Muscle of back (tissue), 11 donors: ENCODE data around the gene EGFR. TPM values are rescaled to one million over a fixed set of nuclear protein-coding genes. Genes with fewer than 3 reads are reported as not detected.

Experiments used
- DNase-seq, 3 donors: peaks; one replicate each; pipeline versions ENCODE4 v3.0.0 to v3.0.0-alpha.2; 2013
- polyA plus RNA-seq, 10 donors: library from polyadenylated mRNA; unstranded; fragments of 120-200 nt; gene quantifications; one replicate each; pipeline ENCODE4 v1.2.1, GENCODE V29; 2013; ENCODE audit not compliant: insufficient read length in 10 of 10

Gene EGFR
- polyA plus RNA-seq, 10 donors, result 21.9 to 37.2 (median 25.8) TPM

GRCh38 chr7:55120501-55121198 lies 101.8 kb downstream of the EGFR start:
- no peak for DNase-seq

- DNase-seq, result no peak
Measured at GRCh38 chr7:55121249-55121648, 102.4 kb downstream of the EGFR start.

GRCh38 chr7:55122263-55122662 lies 103.4 kb downstream of the EGFR start:
- no peak for DNase-seq

GRCh38 chr7:55124989-55125875 lies 106.4 kb downstream of the EGFR start:
- DNase-seq, result no peak

GRCh38 chr7:55127135-55127551 lies 108.3 kb downstream of the EGFR start:
- DNase-seq, result peak in 1 of 3 donors; percentile 43

GRCh38 chr7:55127622-55128081 lies 108.8 kb downstream of the EGFR start:
- peak in 1 of 3 donors; percentile 73 for DNase-seq

GRCh38 chr7:55128693-55129394 lies 110.0 kb downstream of the EGFR start:
- DNase-seq, result peak; percentile 62 to 80 (median 75)

GRCh38 chr7:55129541-55130394 lies 111.0 kb downstream of the EGFR start:
- DNase-seq, result peak in 2 of 3 donors; percentile 53 to 65

- DNase-seq, result peak; percentile 34 to 77 (median 48)
Measured at GRCh38 chr7:55130395-55131141, 111.8 kb downstream of the EGFR start.

GRCh38 chr7:55131142-55131929 lies 112.5 kb downstream of the EGFR start:
- no peak for DNase-seq

- DNase-seq, result no peak
Measured at GRCh38 chr7:55132550-55132889, 113.7 kb downstream of the EGFR start.

- peak in 1 of 3 donors; percentile 91 for DNase-seq
Measured at GRCh38 chr7:55132890-55133551, 114.2 kb downstream of the EGFR start.

GRCh38 chr7:55133630-55134358 lies 115.0 kb downstream of the EGFR start:
- peak; percentile 48 to 96 (median 63) for DNase-seq

- no peak for DNase-seq
Measured at GRCh38 chr7:55134359-55134725, 115.5 kb downstream of the EGFR start.

GRCh38 chr7:55134786-55135185 lies 116.0 kb downstream of the EGFR start:
- no peak for DNase-seq

GRCh38 chr7:55135462-55135861 lies 116.6 kb downstream of the EGFR start:
- DNase-seq, result no peak

GRCh38 chr7:55138663-55139062 lies 119.8 kb downstream of the EGFR start:
- DNase-seq, result no peak

- peak in 2 of 3 donors; percentile 59 to 65 for DNase-seq
Measured at GRCh38 chr7:55140221-55140940, 121.6 kb downstream of the EGFR start.
